ENCODE results near the gene SYNGR3.

SYNGR3 gene

GRCh38 chr16:1991948-1992703 is 2.4 kb downstream of the SYNGR3 start:
- DNase-seq (ENCODE audit: low read depth in 3 of 3): peak; percentile 98 to 99 (median 98)

- DNase-seq (ENCODE audit: low read depth in 3 of 3): no peak
Observed at GRCh38 chr16:1992704-1993317, 3.0 kb downstream of the SYNGR3 start.

GRCh38 chr16:1993731-1994131 is 4.0 kb downstream of the SYNGR3 start:
- no peak for DNase-seq (ENCODE audit: low read depth in 3 of 3)

GRCh38 chr16:1997494-1998359 is 8.0 kb downstream of the SYNGR3 start:
- DNase-seq (ENCODE audit: low read depth in 3 of 3): no peak

GRCh38 chr16:1998360-1998835 is 8.6 kb downstream of the SYNGR3 start:
- no peak for DNase-seq (ENCODE audit: low read depth in 3 of 3)

- DNase-seq (ENCODE audit: low read depth in 3 of 3): no peak
Observed at GRCh38 chr16:1998852-1999801, 9.4 kb downstream of the SYNGR3 start.

- DNase-seq (ENCODE audit: low read depth in 3 of 3): no peak
Observed at GRCh38 chr16:1999866-2000514, 10.2 kb downstream of the SYNGR3 start.

GRCh38 chr16:2001035-2001434 is 11.3 kb downstream of the SYNGR3 start:
- no peak for DNase-seq (ENCODE audit: low read depth in 3 of 3)

- DNase-seq (ENCODE audit: low read depth in 3 of 3): no peak
Observed at GRCh38 chr16:2001456-2002355, 11.9 kb downstream of the SYNGR3 start.

- DNase-seq (ENCODE audit: low read depth in 3 of 3): no peak
Observed at GRCh38 chr16:2002406-2003230, 12.8 kb downstream of the SYNGR3 start.

GRCh38 chr16:2003231-2003826 is 13.6 kb downstream of the SYNGR3 start:
- DNase-seq (ENCODE audit: low read depth in 3 of 3): no peak

- peak; percentile 68 to 80 (median 76) for DNase-seq (ENCODE audit: low read depth in 3 of 3)
Observed at GRCh38 chr16:2003827-2004641, 14.3 kb downstream of the SYNGR3 start.

- no peak for DNase-seq (ENCODE audit: low read depth in 3 of 3)
Observed at GRCh38 chr16:2004795-2005517, 15.2 kb downstream of the SYNGR3 start.

GRCh38 chr16:2005646-2006045 is 15.9 kb downstream of the SYNGR3 start:
- no peak for DNase-seq (ENCODE audit: low read depth in 3 of 3)

- DNase-seq (ENCODE audit: low read depth in 3 of 3): no peak
Observed at GRCh38 chr16:2006317-2006716, 16.5 kb downstream of the SYNGR3 start.

- DNase-seq (ENCODE audit: low read depth in 3 of 3): no peak
Observed at GRCh38 chr16:2007081-2007836, 17.5 kb downstream of the SYNGR3 start.
